ENCODE data around the gene GRPEL2.

- TF ChIP-seq CTCF (IDR thresholded peaks at IDR 0.05; ENCODE audit: poor library complexity): no peak
- no peak for TF ChIP-seq EZH2phosphoT487 (IDR thresholded peaks at IDR 0.05; ENCODE audit: low read depth, severe bottlenecking, unreplicated experiment)
- no peak for TF ChIP-seq EZH2 (IDR thresholded peaks at IDR 0.05; ENCODE audit: borderline replicate concordance)
Measured at GRCh38 chr5:149402291-149402690, 57.0 kb downstream of the GRPEL2 start.

Data from hepatocyte (in vitro differentiated cells).